ENCODE data around the gene MAP3K7CL. TPM values are rescaled to one million over a fixed set of nuclear protein-coding genes. Genes with fewer than 3 reads are reported as not detected.

Gene MAP3K7CL
- total and polyA plus RNA-seq, 2 experiments from 2014 or later = 0.12 TPM; not detected in 1

DNA sequence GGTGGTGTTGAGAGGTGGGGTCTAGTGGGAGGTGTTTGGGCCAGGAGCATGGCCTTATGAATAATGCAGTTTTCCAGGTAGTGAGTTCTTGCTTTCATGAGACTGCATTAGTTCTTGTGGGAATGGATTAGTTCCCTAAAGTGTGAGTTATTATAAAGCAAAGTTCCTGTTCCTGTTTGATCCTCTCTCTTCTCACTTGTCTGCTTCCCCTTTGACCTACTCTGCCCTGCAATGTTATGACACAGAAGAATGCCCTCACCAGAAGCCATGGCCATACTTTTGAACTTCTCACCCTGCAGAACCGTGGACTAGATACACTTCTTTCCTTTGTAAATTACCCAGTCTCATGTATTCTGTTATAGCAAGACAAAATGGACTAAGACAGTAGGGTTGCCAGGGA lies 53.6 kb downstream of the MAP3K7CL start:
- Histone ChIP-seq H3K9me3 (ENCODE audit: low read depth) (no peaks in the 10 kb centered on the region), H3K4me3 (no peak overlapping the region), H3K36me3 (no peaks in the 10 kb centered on the region), H3K27ac (no peak overlapping the region), H3K4me1 (ENCODE audit: low read depth) (peaks cover 5% of the 10 kb centered on the region), H3K27me3 (no peaks in the 10 kb centered on the region)
- no peak for DNase-seq (ENCODE audit: low read depth in 1 of 2, low spot score in 1 of 2)
- TF ChIP-seq, protein P1, sequence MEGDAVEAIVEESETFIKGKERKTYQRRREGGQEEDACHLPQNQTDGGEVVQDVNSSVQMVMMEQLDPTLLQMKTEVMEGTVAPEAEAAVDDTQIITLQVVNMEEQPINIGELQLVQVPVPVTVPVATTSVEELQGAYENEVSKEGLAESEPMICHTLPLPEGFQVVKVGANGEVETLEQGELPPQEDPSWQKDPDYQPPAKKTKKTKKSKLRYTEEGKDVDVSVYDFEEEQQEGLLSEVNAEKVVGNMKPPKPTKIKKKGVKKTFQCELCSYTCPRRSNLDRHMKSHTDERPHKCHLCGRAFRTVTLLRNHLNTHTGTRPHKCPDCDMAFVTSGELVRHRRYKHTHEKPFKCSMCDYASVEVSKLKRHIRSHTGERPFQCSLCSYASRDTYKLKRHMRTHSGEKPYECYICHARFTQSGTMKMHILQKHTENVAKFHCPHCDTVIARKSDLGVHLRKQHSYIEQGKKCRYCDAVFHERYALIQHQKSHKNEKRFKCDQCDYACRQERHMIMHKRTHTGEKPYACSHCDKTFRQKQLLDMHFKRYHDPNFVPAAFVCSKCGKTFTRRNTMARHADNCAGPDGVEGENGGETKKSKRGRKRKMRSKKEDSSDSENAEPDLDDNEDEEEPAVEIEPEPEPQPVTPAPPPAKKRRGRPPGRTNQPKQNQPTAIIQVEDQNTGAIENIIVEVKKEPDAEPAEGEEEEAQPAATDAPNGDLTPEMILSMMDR (IDR thresholded peaks at IDR 0.05; ENCODE audit: low read depth, low read length) = no peak

DNA sequence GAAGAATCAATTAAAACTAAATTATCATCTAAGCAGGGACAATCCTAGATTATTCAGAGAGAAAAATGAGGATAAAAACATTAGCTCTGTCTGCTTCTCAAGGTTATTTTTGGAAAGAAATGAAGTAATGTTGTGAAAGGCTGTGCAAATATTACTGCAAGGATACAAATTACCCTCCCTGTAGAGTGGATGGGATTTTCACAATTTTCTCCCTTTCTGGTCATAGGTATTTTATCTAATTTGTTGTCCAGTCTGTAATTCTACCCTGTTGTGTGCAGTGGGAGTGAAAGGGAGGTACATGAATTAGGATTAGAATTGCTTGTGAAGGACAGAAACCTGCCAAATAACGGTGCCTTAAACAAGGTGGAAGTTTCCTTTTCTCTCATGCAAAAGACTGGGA lies 54.7 kb downstream of the MAP3K7CL start:
- Histone ChIP-seq H3K27ac (no peak overlapping the region), H3K36me3 (no peaks in the 10 kb centered on the region), H3K27me3 (no peaks in the 10 kb centered on the region), H3K4me3 (no peak overlapping the region), H3K9me3 (ENCODE audit: low read depth) (no peaks in the 10 kb centered on the region), H3K4me1 (ENCODE audit: low read depth) (peaks cover 5% of the 10 kb centered on the region)
- no peak for DNase-seq (ENCODE audit: low read depth in 1 of 2, low spot score in 1 of 2)
- TF ChIP-seq, protein P1 (IDR thresholded peaks at IDR 0.05; ENCODE audit: low read depth, low read length) = no peak

DNA sequence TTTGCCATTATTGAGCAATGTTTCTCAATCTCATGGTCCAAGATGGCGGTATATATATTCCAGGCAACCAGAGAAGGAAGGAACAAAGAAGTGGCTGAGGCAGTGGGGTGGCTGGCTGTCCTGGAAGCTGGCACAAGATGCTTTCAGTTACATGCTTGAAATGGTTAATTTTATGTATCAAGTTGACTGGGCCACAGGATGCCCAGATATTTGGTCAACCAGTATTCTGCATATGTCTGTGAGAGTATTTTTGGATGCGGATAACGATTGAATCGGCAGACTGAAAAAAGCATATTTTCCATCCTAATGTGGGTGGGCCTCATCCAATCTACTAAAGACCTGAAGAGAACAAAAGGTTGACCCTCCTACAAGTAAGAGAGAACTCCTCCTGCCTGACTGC lies 55.2 kb downstream of the MAP3K7CL start:
- no peak for DNase-seq (ENCODE audit: low read depth in 1 of 2, low spot score in 1 of 2)
- TF ChIP-seq, protein P1 (IDR thresholded peaks at IDR 0.05; ENCODE audit: low read depth, low read length) = no peak
- H3K36me3 ChIP-seq = no peaks in the 10 kb centered on the region
- no peak overlapping the region for H3K4me3 ChIP-seq
- H3K27me3 ChIP-seq = no peaks in the 10 kb centered on the region
- no peaks in the 10 kb centered on the region for H3K9me3 ChIP-seq (ENCODE audit: low read depth)
- H3K27ac ChIP-seq = no peak overlapping the region
- peaks cover 5% of the 10 kb centered on the region for H3K4me1 ChIP-seq (ENCODE audit: low read depth)

DNA sequence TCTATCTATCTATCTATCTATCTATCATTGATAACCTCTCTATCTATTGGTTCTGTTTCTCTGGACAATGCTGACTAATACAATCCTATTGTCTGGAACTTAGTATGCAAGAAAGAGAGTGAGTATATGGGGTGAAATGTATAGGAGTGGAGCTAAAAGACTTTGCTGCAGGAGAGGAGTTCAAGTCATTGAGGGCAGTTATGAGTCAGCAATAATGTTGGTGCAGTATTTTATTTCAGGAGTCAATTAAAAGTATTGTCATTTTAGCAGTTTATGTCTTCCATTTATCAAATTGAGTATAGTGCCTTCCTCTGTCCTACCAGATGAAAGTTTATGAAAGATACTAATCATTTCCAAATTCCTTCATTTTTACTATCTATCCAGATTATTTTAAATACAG lies 55.8 kb downstream of the MAP3K7CL start:
- no peak for DNase-seq (ENCODE audit: low read depth in 1 of 2, low spot score in 1 of 2)
- H3K36me3 ChIP-seq = no peaks in the 10 kb centered on the region
- H3K4me3 ChIP-seq = no peak overlapping the region
- TF ChIP-seq, protein P1 (IDR thresholded peaks at IDR 0.05; ENCODE audit: low read depth, low read length) = no peak
- no peaks in the 10 kb centered on the region for H3K9me3 ChIP-seq (ENCODE audit: low read depth)
- no peaks in the 10 kb centered on the region for H3K27me3 ChIP-seq
- H3K27ac ChIP-seq = no peak overlapping the region
- peaks cover 5% of the 10 kb centered on the region for H3K4me1 ChIP-seq (ENCODE audit: low read depth)

DNA sequence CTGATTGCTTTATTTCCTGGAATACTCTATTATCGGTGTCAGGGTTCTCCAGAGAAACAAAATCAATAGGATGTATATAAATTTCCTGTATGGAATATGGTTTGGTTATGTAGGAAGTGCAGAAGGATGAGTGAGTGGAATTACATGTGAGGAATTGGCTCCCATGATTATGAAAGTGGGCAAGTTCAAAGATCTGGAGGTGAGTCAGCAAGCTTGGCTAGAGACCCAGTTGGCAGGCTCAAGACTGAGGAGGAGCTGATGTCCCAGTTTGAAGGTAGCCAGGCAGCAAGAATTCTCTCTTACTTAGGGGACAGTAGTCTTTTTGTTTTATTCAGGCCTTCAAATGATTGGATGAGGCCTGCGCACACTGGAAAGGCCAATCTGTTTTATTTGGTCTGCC lies 57.5 kb downstream of the MAP3K7CL start:
- no peak overlapping the region for H3K27ac ChIP-seq
- peak in 1 of 2 donors; percentile 93 for DNase-seq (ENCODE audit: low read depth in 1 of 2, low spot score in 1 of 2)
- H3K36me3 ChIP-seq = no peaks in the 10 kb centered on the region
- TF ChIP-seq, protein P1 (IDR thresholded peaks at IDR 0.05; ENCODE audit: low read depth, low read length) = no peak
- no peaks in the 10 kb centered on the region for H3K9me3 ChIP-seq (ENCODE audit: low read depth)
- no peak overlapping the region for H3K4me3 ChIP-seq
- H3K4me1 ChIP-seq (ENCODE audit: low read depth) = no peaks in the 10 kb centered on the region
- H3K27me3 ChIP-seq = no peaks in the 10 kb centered on the region

DNA sequence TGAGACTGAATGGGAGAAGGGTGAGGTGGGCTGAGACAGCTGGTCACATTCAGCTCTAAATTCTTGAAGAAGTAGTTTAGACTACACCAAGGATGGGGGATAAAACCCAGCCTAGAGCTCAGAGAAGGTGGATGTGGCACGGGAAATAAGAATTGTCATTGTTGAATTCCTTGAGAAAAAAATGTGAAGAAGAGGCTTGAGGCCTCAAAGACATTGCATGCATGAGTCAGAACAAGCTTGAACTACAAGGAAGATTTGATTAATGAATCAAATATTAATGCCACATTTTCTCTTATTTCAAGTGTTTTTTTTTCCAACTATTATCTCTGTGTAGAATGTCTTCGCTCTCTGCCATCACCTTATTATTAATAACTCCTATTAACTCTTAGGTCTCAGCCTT lies 58.9 kb downstream of the MAP3K7CL start:
- H3K9me3 ChIP-seq (ENCODE audit: low read depth) = no peaks in the 10 kb centered on the region
- no peaks in the 10 kb centered on the region for H3K36me3 ChIP-seq
- H3K4me1 ChIP-seq (ENCODE audit: low read depth) = no peaks in the 10 kb centered on the region
- no peak overlapping the region for H3K4me3 ChIP-seq
- no peaks in the 10 kb centered on the region for H3K27me3 ChIP-seq
- TF ChIP-seq, protein P1 (IDR thresholded peaks at IDR 0.05; ENCODE audit: low read depth, low read length) = no peak
- no peak for DNase-seq (ENCODE audit: low read depth in 1 of 2, low spot score in 1 of 2)
- H3K27ac ChIP-seq = no peak overlapping the region
